Left lung (tissue), 8 donors: ENCODE results near the gene MUSTN1. TPM values are rescaled to one million over a fixed set of nuclear protein-coding genes. Genes with fewer than 3 reads are reported as not detected.

Experiments
- microRNA-seq, 2 donors: library from miRNA; unstranded; fragments of <30 nt; microRNA quantifications; one replicate each; pipeline ENCODE4, GENCODE V29; 2019
- polyA plus RNA-seq, 6 donors: library from polyadenylated mRNA; unstranded; fragments of 120-200 nt; gene quantifications; one replicate each; pipeline ENCODE4 v1.2.1, GENCODE V29; 2013; ENCODE audit not compliant: insufficient read length in 6 of 6
- total RNA-seq, 2 donors: library from RNA; stranded (reverse); fragmentation: NEBNext Ultra II Directional; extraction: Animal tissue kit (Norgen Biotek cat#: 25700); gene quantifications; one replicate each; pipeline ENCODE4 v1.2.1, GENCODE V29; 2021
- donor health status: DM: no; HTN: yes; CAD: no.
- donor health status: DM: no; HTN: no; CAD: no.

MUSTN1 gene
- total and polyA plus RNA-seq, 8 donors: 0.34 to 7.5 (median 1.1) TPM; not detected in 1

Small RNAs within 50 kb of the gene (microRNA-seq; reads per million reads assigned to microRNA genes)
- gene MIR8064: 0 reads per million in 2 donors

Other genes with a start within 250 kb of the MUSTN1 start
- 10 to 100 TPM; 63.0 to 79.8 TPM for gene PBRM1, start 149.1 kb downstream of the MUSTN1 start, total RNA-seq
- gene PBRM1, start 149.1 kb downstream of the MUSTN1 start, polyA plus RNA-seq: 10 to 100 TPM; 62.2 to 75.1 (median 65.8) TPM
- 10 to 100 TPM; 44.5 to 74.7 TPM for gene GNL3, start 149.0 kb downstream of the MUSTN1 start, total RNA-seq
- gene GNL3, start 149.0 kb downstream of the MUSTN1 start, polyA plus RNA-seq: 100 to 1,000 TPM in 4 of 6 donors, 10 to 100 TPM in 2; 90.5 to 127 (median 105) TPM
- 10 to 100 TPM; 46.9 to 58.6 TPM for gene GLT8D1, start 129.2 kb downstream of the MUSTN1 start, total RNA-seq
- gene GLT8D1, start 129.2 kb downstream of the MUSTN1 start, polyA plus RNA-seq: 100 to 1,000 TPM in 5 of 6 donors, 10 to 100 TPM in 1; 99.6 to 113 (median 110) TPM
- gene SPCS1, start 128.9 kb downstream of the MUSTN1 start, total RNA-seq: 100 to 1,000 TPM in 1 of 2 donors, 10 to 100 TPM in 1; 94.5 to 102 TPM
- gene SPCS1, start 128.9 kb downstream of the MUSTN1 start, polyA plus RNA-seq: 100 to 1,000 TPM; 108 to 128 (median 117) TPM
- 10 to 100 TPM; 23.6 to 29.0 TPM for gene NEK4, start 64.1 kb downstream of the MUSTN1 start, total RNA-seq
- gene NEK4, start 64.1 kb downstream of the MUSTN1 start, polyA plus RNA-seq: 10 to 100 TPM; 25.3 to 35.0 (median 28.5) TPM
- gene ITIH1, start 57.4 kb downstream of the MUSTN1 start, total RNA-seq: under 1 TPM in 1 of 2 donors, not detected in 1; 0.18 TPM
- gene ITIH1, start 57.4 kb downstream of the MUSTN1 start, polyA plus RNA-seq: under 1 TPM in 3 of 6 donors, not detected in 3; 0.34 to 0.61 (median 0.57) TPM
- 1 to 10 TPM; 1.5 to 3.6 TPM for gene ITIH3, start 40.2 kb downstream of the MUSTN1 start, total RNA-seq
- 1 to 10 TPM; 2.0 to 5.8 (median 3.6) TPM for gene ITIH3, start 40.2 kb downstream of the MUSTN1 start, polyA plus RNA-seq
- gene ITIH4, start 4.3 kb downstream of the MUSTN1 start, total RNA-seq: 10 to 100 TPM; 10.1 to 10.2 TPM
- 10 to 100 TPM in 1 of 6 donors, 1 to 10 TPM in 5; 7.7 to 16.3 (median 9.0) TPM for gene ITIH4, start 4.3 kb downstream of the MUSTN1 start, polyA plus RNA-seq
- gene STIMATE, start 62.5 kb upstream of the MUSTN1 start, total RNA-seq: 10 to 100 TPM; 21.0 to 28.3 TPM
- 10 to 100 TPM; 11.6 to 23.4 (median 14.0) TPM for gene STIMATE, start 62.5 kb upstream of the MUSTN1 start, polyA plus RNA-seq
- 10 to 100 TPM in 1 of 2 donors, 1 to 10 TPM in 1; 9.7 to 12.9 TPM for gene SFMBT1, start 211.1 kb upstream of the MUSTN1 start, total RNA-seq
- gene SFMBT1, start 211.1 kb upstream of the MUSTN1 start, polyA plus RNA-seq: 10 to 100 TPM in 1 of 6 donors, 1 to 10 TPM in 5; 8.0 to 10.0 (median 9.1) TPM